Nephron progenitor cell (in vitro differentiated cells): ENCODE results near the gene CDIPT.

Experiments used
- DNase-seq: peaks from one replicate; pipeline ENCODE4 v3.0.0; 2021
- H3K27ac Mint-ChIP-seq: 2 replicates; pipeline ENCODE4 v1.8.0; 2021; ENCODE audit warnings: mild to moderate bottlenecking, moderate library complexity, mixed read lengths
- H3K27me3 Mint-ChIP-seq: 2 replicates; pipeline ENCODE4 v1.8.0; 2021; ENCODE audit warnings: mild to moderate bottlenecking, low read depth, mixed read lengths; ENCODE audit not compliant: poor library complexity
- H3K36me3 Mint-ChIP-seq: 2 replicates; pipeline ENCODE4 v1.8.0; 2021; ENCODE audit warnings: low read depth, mixed read lengths
- H3K4me1 Mint-ChIP-seq: 2 replicates; pipeline ENCODE4 v1.8.0; 2021; ENCODE audit warnings: mixed read lengths
- H3K4me3 Mint-ChIP-seq: 2 replicates; pipeline ENCODE4 v1.8.0; 2021; ENCODE audit warnings: mild to moderate bottlenecking, moderate library complexity, mixed read lengths
- H3K9me3 Mint-ChIP-seq: 2 replicates; pipeline ENCODE4 v1.8.0; 2021; ENCODE audit warnings: mild to moderate bottlenecking, moderate library complexity, mixed read lengths
- CTCF ChIP-seq: fragments of 200-600 bp; sonication (generic); IDR thresholded peaks from 2 replicates; pipeline ENCODE4 v1.5.0; 2021; ENCODE audit warnings: antibody characterized with exemption

Gene CDIPT

GRCh38 chr16:29810699-29811169 lies 52.3 kb downstream of the CDIPT start:
- peaks cover 75% of the 10 kb centered on the region for H3K4me1 Mint-ChIP-seq
- H3K4me3 Mint-ChIP-seq, result peak overlapping the region; percentile 93
- peak overlapping the region; percentile 99 for H3K27ac Mint-ChIP-seq
- H3K9me3 Mint-ChIP-seq, result no peaks in the 10 kb centered on the region
- peaks cover 5% of the 10 kb centered on the region for H3K36me3 Mint-ChIP-seq
- DNase-seq, result peak; percentile 26
- H3K27me3 Mint-ChIP-seq, result no peaks in the 10 kb centered on the region
- no peak for TF ChIP-seq CTCF

DNA sequence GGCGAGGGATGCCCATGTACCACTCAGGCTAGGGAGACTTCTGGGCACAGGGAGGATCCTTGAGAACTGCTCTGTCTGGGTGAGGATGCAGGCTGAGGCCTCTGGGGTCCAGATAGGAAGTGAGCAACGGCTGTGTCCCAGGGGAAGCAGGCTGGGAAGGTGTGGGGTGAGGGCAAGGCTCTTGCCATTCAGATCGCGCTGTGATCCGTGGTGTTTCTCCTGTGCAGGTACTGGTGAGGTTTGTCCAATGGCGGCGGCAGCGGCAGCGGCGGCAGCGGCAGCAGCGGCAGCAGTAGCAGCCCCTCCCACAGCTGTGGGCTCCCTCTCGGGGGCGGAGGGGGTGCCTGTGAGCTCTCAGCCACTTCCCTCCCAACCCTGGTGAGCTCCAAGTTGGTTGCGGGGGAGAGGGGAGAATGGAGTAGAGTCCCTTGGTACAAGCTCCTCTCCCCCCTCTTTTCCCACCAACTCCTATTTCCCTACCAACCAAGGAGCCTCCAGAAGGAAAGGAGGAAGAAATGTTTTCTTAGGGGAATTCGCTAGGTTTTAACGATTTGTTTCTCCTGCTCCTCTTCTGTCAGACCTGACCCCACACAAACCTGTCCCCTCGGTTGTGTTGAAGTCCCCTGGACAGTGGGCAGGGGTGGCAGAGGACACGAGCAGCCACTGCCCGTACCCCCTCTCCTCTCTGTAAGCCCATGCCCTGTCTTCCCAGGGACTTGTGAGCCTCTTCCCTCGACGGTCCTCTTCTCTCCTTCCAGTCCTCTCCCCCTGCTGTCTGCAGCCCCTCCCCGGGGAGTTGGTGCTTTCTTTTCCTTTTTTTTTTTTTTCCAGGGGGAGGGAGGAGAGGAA lies 53.0 kb downstream of the CDIPT start:
- H3K27ac Mint-ChIP-seq, result peak overlapping the region; percentile 99
- H3K4me3 Mint-ChIP-seq, result peak overlapping the region; percentile 93
- TF ChIP-seq CTCF, result no peak
- DNase-seq, result peak; percentile 50
- peaks cover 2% of the 10 kb centered on the region for H3K27me3 Mint-ChIP-seq
- H3K4me1 Mint-ChIP-seq, result peaks cover 72% of the 10 kb centered on the region
- no peaks in the 10 kb centered on the region for H3K9me3 Mint-ChIP-seq
- H3K36me3 Mint-ChIP-seq, result peaks cover 5% of the 10 kb centered on the region

DNA sequence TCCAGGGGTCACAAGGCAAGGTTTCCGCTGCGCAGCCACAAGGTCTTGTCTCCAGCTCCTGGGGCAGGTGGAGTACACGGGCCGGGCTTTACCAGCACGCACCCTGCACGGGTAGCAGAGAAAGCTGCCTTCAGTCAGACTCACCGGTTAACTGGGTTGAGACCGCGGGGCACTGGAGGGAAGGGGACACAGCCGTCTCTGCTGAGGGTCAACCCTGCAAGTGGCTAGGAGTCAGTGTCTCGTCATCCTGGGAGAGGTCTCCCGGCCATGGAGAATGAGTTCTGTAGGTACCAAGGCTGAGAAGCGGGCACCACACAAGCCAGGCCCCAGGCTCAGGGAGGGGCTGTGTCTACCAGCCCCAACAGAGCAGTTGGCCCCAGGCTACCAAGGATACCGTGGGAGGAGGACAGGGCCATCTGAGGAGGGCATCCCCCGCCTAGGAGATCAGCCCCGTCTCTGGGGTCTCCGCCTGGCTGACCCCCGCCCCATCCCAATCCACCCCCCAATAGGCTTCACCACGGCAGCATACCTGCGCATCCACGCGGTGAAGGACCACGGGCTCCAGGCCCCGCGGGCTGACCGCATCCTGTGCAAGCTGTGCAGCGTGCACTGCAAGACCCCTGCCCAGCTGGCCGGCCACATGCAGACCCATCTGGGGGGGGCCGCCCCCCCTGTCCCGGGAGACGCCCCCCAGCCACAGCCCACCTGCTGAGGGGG lies 53.8 kb downstream of the CDIPT start:
- no peaks in the 10 kb centered on the region for H3K9me3 Mint-ChIP-seq
- peaks cover 5% of the 10 kb centered on the region for H3K36me3 Mint-ChIP-seq
- H3K4me1 Mint-ChIP-seq, result peaks cover 70% of the 10 kb centered on the region
- TF ChIP-seq CTCF, result no peak
- peaks cover 3% of the 10 kb centered on the region for H3K27me3 Mint-ChIP-seq
- peak overlapping the region; percentile 48 for H3K27ac Mint-ChIP-seq
- H3K4me3 Mint-ChIP-seq, result peak overlapping the region; percentile 89
- no peak for DNase-seq
